SU-DHL-6 (cell line): ENCODE data around the gene BANP.

Source experiments
- EZH2phosphoT487 ChIP-seq: fragments of 200-600 bp; sonication (generic), shearing (Covaris generic); conservative IDR thresholded peaks from 2 replicates; pipeline ENCODE4 v1.6.1; 2018; ENCODE audit warnings: mild to moderate bottlenecking, antibody characterized with exemption, low read length, moderate library complexity, mixed read lengths
- TF ChIP-seq, protein P1 (sequence below): fragments of 200-600 bp; sonication (generic); IDR thresholded peaks from one replicate; pipeline ENCODE4 v1.5.1; 2017; ENCODE audit warnings: antibody characterized with exemption, mild to moderate bottlenecking, low read length, moderate library complexity; ENCODE audit not compliant: insufficient read depth, poor library complexity, severe bottlenecking

DNA sequence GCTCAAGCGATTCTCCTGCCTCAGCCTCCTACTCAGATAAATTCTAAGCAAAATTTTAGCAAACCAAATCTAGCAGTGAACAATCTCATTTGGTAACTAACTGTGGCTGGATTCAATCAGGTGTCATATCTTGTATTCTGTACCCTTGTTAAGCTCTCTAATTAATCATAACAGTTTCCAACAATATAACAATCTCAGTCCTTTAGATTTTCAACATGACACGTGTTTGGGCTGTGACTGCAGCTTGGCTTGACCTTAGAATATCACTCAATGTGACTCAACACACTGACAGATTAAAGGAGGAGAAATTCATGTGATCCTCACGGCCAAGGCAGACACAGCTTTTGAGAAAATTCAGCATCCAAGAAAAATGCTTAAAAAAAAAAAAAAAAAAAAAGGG lies 133.6 kb downstream of the BANP start:
- TF ChIP-seq, protein P1, sequence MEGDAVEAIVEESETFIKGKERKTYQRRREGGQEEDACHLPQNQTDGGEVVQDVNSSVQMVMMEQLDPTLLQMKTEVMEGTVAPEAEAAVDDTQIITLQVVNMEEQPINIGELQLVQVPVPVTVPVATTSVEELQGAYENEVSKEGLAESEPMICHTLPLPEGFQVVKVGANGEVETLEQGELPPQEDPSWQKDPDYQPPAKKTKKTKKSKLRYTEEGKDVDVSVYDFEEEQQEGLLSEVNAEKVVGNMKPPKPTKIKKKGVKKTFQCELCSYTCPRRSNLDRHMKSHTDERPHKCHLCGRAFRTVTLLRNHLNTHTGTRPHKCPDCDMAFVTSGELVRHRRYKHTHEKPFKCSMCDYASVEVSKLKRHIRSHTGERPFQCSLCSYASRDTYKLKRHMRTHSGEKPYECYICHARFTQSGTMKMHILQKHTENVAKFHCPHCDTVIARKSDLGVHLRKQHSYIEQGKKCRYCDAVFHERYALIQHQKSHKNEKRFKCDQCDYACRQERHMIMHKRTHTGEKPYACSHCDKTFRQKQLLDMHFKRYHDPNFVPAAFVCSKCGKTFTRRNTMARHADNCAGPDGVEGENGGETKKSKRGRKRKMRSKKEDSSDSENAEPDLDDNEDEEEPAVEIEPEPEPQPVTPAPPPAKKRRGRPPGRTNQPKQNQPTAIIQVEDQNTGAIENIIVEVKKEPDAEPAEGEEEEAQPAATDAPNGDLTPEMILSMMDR: no peak
- TF ChIP-seq EZH2phosphoT487: no peak
